ENCODE results near the gene MYO1H. TPM values are rescaled to one million over a fixed set of nuclear protein-coding genes. Genes with fewer than 3 reads are reported as not detected.
"Not testable (repeated sequence)": the region's sequence is repeated elsewhere in the genome, so short reads cannot be mapped to it uniquely, and the experiment has no call there.

The MYO1H gene
- total RNA-seq, 1 donor from 2014 or later = not detected

- no peak overlapping the region for H3K27ac ChIP-seq
- no peaks in the 10 kb centered on the region for H3K79me2 ChIP-seq (ENCODE audit: low read depth)
- H2AFZ ChIP-seq (replicated peaks) = no peak overlapping the region
- no peaks in the 10 kb centered on the region for H4K20me1 ChIP-seq (ENCODE audit: low read depth)
- Mint-ChIP-seq H3K9me3 (no peaks in the 10 kb centered on the region), H3K27me3 (ENCODE audit: insufficient read depth, low read depth) (peaks cover 10% of the 10 kb centered on the region), H3K4me1 (no peaks in the 10 kb centered on the region), H3K36me3 (no peaks in the 10 kb centered on the region), H3K27ac (no peak overlapping the region), H3K4me3 (no peak overlapping the region)
- TF ChIP-seq EZH2 (IDR thresholded peaks at IDR 0.05) = no peak
- TF ChIP-seq, protein P1, sequence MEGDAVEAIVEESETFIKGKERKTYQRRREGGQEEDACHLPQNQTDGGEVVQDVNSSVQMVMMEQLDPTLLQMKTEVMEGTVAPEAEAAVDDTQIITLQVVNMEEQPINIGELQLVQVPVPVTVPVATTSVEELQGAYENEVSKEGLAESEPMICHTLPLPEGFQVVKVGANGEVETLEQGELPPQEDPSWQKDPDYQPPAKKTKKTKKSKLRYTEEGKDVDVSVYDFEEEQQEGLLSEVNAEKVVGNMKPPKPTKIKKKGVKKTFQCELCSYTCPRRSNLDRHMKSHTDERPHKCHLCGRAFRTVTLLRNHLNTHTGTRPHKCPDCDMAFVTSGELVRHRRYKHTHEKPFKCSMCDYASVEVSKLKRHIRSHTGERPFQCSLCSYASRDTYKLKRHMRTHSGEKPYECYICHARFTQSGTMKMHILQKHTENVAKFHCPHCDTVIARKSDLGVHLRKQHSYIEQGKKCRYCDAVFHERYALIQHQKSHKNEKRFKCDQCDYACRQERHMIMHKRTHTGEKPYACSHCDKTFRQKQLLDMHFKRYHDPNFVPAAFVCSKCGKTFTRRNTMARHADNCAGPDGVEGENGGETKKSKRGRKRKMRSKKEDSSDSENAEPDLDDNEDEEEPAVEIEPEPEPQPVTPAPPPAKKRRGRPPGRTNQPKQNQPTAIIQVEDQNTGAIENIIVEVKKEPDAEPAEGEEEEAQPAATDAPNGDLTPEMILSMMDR (IDR thresholded peaks at IDR 0.05) = no peak
- no peak for TF ChIP-seq EZH2phosphoT487 (IDR thresholded peaks at IDR 0.05)
- H3K9me3 ChIP-seq (ENCODE audit: low read depth) = no peaks in the 10 kb centered on the region
- no peak overlapping the region for H3K4me3 ChIP-seq
- H3K4me2 ChIP-seq = no peak overlapping the region
- no peak overlapping the region for H3K9ac ChIP-seq
- H3K4me1 ChIP-seq = no peaks in the 10 kb centered on the region
- H3F3A ChIP-seq (ENCODE audit: low read depth) = no peaks in the 10 kb centered on the region
- no peak for DNase-seq (ENCODE audit: low spot score)
- H3K27me3 ChIP-seq = peaks cover 1% of the 10 kb centered on the region
- no peaks in the 10 kb centered on the region for H3K36me3 ChIP-seq
Measured at GRCh38 chr12:109394891-109395290, 47.2 kb downstream of the MYO1H start.

DNA sequence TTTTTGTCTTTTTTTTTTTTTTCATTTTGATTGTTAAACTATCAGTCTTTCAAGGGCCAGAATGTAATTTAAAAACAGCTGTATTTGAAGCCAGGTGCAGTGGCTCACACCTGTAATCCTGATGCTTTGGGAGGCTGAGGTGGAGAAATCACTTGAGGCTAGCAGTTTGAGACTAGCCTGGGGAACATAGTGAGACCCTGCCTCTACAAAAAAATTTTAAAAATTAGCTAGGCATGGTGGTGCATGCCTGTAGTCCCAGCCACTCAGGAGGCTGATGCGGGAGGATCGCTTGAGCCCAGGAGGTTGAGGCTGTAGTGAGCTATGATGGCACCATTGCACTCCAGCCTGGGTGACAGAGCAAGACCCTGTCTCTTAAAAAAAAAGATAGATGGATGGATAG lies 57.1 kb downstream of the MYO1H start:
- not testable (repeated sequence) for H3K36me3 Mint-ChIP-seq; H3K79me2 ChIP-seq (ENCODE audit: low read depth); H3F3A ChIP-seq (ENCODE audit: low read depth); H4K20me1 ChIP-seq (ENCODE audit: low read depth); H3K9ac ChIP-seq; H3K9me3 Mint-ChIP-seq; H3K27ac Mint-ChIP-seq; H3K4me2 ChIP-seq; H3K27me3 Mint-ChIP-seq (ENCODE audit: insufficient read depth, low read depth); H3K4me3 Mint-ChIP-seq; H3K27ac ChIP-seq; H3K36me3 ChIP-seq; H3K4me1 Mint-ChIP-seq; H3K4me1 ChIP-seq; DNase-seq (ENCODE audit: low spot score); H3K4me3 ChIP-seq; H3K9me3 ChIP-seq (ENCODE audit: low read depth); H2AFZ ChIP-seq (replicated peaks)
- peaks cover 35% of the 10 kb centered on the region for H3K27me3 ChIP-seq

DNA sequence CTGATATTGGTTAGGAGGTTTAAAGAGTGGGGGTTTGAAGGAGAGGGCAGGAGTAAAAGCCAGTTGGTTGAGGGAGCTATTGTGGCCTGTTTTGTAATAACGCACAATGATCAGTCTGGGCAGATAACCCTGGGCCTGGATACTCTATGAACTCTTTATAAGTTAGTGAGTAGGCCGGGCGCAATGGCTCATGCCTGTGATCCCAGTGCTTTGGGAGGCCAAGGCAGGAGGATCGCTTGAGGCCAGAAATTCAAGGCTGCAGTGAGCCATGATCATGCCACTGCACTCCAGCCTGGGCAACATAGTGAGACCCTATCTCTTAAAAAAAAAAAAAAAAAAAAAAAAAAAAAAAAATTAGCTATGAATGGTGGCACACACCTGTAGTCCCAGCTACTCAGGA lies 58.4 kb downstream of the MYO1H start:
- H3K9me3 ChIP-seq (ENCODE audit: low read depth); H3K27me3 Mint-ChIP-seq (ENCODE audit: insufficient read depth, low read depth); H3K79me2 ChIP-seq (ENCODE audit: low read depth); H3K4me3 Mint-ChIP-seq; H3K4me3 ChIP-seq; H3K27ac ChIP-seq; H3K9me3 Mint-ChIP-seq; H3F3A ChIP-seq (ENCODE audit: low read depth); DNase-seq (ENCODE audit: low spot score); H2AFZ ChIP-seq (replicated peaks); H3K27ac Mint-ChIP-seq; H4K20me1 ChIP-seq (ENCODE audit: low read depth); H3K36me3 Mint-ChIP-seq; H3K4me1 Mint-ChIP-seq; H3K4me2 ChIP-seq; H3K4me1 ChIP-seq; H3K9ac ChIP-seq; H3K36me3 ChIP-seq: not testable (repeated sequence)
- peaks cover 22% of the 10 kb centered on the region for H3K27me3 ChIP-seq

GRCh38 chr12:109418848-109419480 lies 71.3 kb downstream of the MYO1H start:
- H3K36me3 Mint-ChIP-seq = no peaks in the 10 kb centered on the region
- Histone ChIP-seq H3K4me3 (no peak overlapping the region), H3K9ac (no peak overlapping the region), H3K4me1 (no peaks in the 10 kb centered on the region), H3K36me3 (no peaks in the 10 kb centered on the region), H3K27me3 (no peaks in the 10 kb centered on the region), H3K79me2 (ENCODE audit: low read depth) (no peaks in the 10 kb centered on the region), H2AFZ (replicated peaks) (no peak overlapping the region), H3K4me2 (no peak overlapping the region), H4K20me1 (ENCODE audit: low read depth) (no peaks in the 10 kb centered on the region), H3F3A (ENCODE audit: low read depth) (no peaks in the 10 kb centered on the region), H3K27ac (no peak overlapping the region), H3K9me3 (ENCODE audit: low read depth) (no peaks in the 10 kb centered on the region)
- no peak for DNase-seq (ENCODE audit: low spot score)
- no peak overlapping the region for H3K4me3 Mint-ChIP-seq
- H3K27me3 Mint-ChIP-seq (ENCODE audit: insufficient read depth, low read depth) = peaks cover 5% of the 10 kb centered on the region
- peak overlapping the region; percentile 39 for H3K27ac Mint-ChIP-seq
- H3K4me1 Mint-ChIP-seq = no peaks in the 10 kb centered on the region
- TF ChIP-seq, protein P1 (IDR thresholded peaks at IDR 0.05) = no peak
- no peak for TF ChIP-seq EZH2 (IDR thresholded peaks at IDR 0.05)
- no peak for TF ChIP-seq EZH2phosphoT487 (IDR thresholded peaks at IDR 0.05)
- peaks cover 5% of the 10 kb centered on the region for H3K9me3 Mint-ChIP-seq

Data from neural progenitor cell (in vitro differentiated cells).